Dermis lymphatic vessel endothelial cell (primary cell): Measurements from ENCODE around the gene CHST13. TPM values are rescaled to one million over a fixed set of nuclear protein-coding genes. Genes with fewer than 3 reads are reported as not detected.

Experiments used
- total RNA-seq: library from RNA; depleted of rRNA; stranded (reverse); fragments of >200 nt; gene quantifications from 2 replicates; pipeline ENCODE4 v1.2.1, GENCODE V29; 2014

The CHST13 gene, protein sequence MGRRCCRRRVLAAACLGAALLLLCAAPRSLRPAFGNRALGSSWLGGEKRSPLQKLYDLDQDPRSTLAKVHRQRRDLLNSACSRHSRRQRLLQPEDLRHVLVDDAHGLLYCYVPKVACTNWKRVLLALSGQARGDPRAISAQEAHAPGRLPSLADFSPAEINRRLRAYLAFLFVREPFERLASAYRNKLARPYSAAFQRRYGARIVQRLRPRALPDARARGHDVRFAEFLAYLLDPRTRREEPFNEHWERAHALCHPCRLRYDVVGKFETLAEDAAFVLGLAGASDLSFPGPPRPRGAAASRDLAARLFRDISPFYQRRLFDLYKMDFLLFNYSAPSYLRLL
- total RNA-seq, result not detected in 2 replicates

DNA sequence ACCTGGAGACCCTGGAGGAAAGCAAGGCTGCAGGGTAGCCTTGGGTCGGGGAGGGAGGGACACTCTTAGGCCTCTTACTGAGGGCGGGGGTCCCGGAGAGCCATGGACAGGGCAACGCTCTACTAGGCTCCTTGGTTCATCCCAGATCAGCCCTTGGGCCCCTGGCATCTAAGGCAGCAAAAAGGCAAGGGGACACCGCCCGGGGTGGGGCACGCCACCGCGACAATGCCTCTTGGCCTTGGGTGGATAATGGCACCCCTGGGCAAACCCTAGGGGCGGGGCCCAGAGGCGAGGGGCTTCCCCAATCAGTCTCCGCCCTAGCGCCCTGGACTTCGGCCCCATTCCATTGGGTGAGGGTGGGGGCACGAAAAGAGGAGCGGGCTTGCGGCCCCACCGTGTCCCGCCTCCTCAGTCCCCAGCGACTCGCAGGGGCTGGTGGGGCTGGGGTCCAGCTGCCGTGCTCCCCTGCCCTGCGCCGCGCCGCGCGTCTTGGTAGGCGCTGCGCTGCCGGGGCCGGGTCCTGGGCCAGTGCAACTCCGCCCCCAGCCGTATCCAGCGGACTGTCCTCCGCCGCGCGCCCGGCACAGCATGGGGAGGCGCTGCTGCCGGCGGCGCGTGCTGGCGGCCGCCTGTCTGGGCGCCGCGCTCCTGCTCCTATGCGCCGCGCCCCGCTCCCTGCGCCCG lies at the start of gene CHST13:
Gene CHST13, plus strand, starts transcription at position 411 of the 684 bp plus-strand sequence. Its CDS starts 178 bp downstream, at position 589.

DNA sequence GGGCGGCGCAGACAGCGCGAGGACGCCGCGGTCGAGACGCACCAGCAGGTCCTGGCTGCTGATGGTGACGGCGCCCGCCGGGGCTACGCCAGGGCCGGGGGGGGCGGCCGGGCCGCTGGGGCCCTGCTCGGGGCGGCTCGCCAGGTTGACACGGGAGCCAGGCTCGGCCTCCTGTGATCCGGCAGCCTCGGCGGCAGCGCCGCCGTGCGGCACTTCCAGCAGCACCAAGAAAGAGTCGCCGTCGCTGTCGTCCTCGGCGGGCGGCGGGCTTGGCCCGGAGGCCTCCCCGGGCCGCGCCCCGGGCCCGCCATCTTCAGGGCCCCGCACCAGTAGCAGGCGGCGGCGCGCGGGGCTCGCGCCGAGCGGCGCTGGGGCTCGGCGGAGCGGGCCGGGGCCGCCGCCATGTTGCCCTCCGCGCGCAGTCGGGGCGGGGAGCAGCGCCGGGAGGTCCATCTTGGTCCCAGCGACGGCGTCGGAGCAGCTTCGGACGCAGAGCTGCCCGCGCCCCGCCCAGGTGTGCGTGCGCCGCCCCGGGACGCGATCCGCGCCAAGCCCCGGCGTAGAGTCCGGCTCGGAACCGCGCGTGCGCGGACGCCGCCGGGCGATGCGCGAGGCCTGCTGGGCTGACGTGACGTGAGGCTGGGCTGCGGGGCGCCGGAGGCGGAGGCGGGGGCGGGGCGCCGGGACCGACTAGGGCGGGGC lies 48.4 kb upstream of the CHST13 start, which contains the start of gene ZXDC:
Gene ZXDC, minus strand, starts transcription at position 479 of the 702 bp plus-strand sequence. Its CDS starts 26 bp downstream, at position 453.

DNA sequence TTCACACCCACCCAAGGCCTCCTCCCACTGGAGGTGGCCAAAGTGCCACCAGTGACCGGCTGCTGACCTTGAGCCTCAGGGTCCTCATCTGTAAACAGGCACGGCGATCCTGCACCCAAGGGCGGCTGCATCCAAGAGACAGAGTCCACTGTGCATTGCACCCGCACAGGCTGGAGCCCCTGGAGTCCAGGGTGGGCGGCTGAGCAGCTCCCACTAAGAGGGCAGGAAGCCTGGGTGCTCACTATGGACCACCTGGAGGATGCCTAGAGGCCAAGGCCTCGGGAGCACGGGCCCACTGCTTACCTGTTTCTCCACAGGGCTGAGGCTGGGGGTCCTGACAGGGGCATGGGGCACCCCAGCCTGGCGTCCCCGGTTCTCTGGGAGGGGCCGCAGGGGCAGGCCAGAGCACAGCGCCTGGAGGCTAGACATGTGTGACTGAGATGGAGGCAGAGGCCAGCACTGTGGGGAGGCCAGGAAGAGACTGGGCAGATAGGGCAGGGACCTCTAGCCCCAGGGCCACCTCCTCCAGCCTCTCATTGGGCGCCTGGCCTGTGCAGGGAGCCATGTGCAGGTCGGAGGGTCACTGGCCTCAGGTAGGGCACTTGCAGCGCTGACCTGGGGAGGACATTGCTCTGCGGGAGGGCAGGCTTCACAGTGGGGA lies 6.5 kb upstream of the CHST13 start, which contains the start of gene UROC1:
Gene UROC1, minus strand, starts transcription at position 483 of the 661 bp plus-strand sequence. Its CDS starts 54 bp downstream, at position 429.

GRCh38 chr3:126558336-126559071 lies 34.5 kb downstream of the CHST13 start, which contains the start of gene C3orf22:
Gene C3orf22 (minus strand): TSS chr3:126558932. CDS start chr3:126553390, 5,542 bp downstream.

Other genes with a start within 250 kb of the CHST13 start
- gene KLF15, start 166.7 kb upstream of the CHST13 start, total RNA-seq, result 4.3 and 10.7 TPM in 2 replicates
- gene CFAP100, start 129.2 kb upstream of the CHST13 start, total RNA-seq, result not detected in 2 replicates
- 14.3 and 14.5 TPM in 2 replicates for gene ZXDC, start 48.3 kb upstream of the CHST13 start, total RNA-seq
- under 0.01 TPM in 1 of 2 replicates, not detected in the other for gene UROC1, start 6.4 kb upstream of the CHST13 start, total RNA-seq
- not detected in 2 replicates for gene C3orf22, start 34.8 kb downstream of the CHST13 start, total RNA-seq
- 11.1 and 16.2 TPM in 2 replicates for gene TXNRD3, start 131.0 kb downstream of the CHST13 start, total RNA-seq
- gene CHCHD6, start 180.1 kb downstream of the CHST13 start, total RNA-seq, result 4.8 and 6.8 TPM in 2 replicates